A549 (cell line): ENCODE measurements around the gene UBE2D4.

ENCODE experiments used
- EP300 ChIP-seq, 2 experiments: fragments of >200 bp; sonication (Bioruptor Twin); formaldehyde crosslinking; IDR thresholded peaks; 2 replicates in 1 of 2; 3 replicates in 1 of 2; pipeline ENCODE4 v1.6.1; 2016 to 2017
- TF ChIP-seq, protein P1 (sequence below): fragments of >200 bp; sonication (Bioruptor Twin); formaldehyde crosslinking; IDR thresholded peaks from 3 replicates; pipeline ENCODE4 v1.5.1; 2016

DNA sequence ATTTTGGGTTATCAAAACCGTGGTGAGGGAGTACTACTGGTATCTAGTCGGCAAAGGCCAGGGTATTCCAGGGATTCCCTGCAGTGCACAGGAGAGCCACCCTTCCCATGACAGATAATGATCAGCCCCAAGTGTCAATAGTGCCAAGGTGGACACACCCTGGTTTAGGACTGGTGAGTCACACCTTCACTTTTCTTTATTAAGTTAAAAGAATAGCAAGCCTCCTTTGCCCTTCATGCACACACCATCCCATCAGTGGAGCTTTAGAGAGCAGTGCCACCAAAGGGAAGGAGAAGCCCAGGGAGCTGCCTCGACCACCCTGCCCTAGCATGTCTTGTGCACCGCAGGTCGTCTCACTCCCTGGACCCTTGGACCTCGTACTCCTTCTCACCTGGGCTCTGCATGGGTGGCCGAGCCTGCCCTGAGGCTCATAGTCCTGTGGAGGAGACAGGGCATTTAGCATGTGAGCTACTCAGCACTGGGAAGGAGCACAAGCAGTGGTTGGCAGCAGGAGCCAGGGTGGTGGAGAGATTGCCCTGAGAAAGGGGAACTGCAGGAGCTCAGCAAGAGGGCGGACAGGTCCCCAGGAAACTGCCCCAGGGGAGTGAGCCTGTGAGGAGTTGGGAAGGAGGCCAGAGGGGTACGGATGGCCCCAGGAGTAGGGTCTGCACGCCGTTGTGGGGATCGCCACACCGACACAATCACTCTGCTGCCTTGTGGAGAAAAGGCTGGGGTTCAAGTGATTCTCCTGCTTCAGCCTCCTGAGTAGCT, 17.4 kb downstream of the UBE2D4 start:
- TF ChIP-seq, protein P1, sequence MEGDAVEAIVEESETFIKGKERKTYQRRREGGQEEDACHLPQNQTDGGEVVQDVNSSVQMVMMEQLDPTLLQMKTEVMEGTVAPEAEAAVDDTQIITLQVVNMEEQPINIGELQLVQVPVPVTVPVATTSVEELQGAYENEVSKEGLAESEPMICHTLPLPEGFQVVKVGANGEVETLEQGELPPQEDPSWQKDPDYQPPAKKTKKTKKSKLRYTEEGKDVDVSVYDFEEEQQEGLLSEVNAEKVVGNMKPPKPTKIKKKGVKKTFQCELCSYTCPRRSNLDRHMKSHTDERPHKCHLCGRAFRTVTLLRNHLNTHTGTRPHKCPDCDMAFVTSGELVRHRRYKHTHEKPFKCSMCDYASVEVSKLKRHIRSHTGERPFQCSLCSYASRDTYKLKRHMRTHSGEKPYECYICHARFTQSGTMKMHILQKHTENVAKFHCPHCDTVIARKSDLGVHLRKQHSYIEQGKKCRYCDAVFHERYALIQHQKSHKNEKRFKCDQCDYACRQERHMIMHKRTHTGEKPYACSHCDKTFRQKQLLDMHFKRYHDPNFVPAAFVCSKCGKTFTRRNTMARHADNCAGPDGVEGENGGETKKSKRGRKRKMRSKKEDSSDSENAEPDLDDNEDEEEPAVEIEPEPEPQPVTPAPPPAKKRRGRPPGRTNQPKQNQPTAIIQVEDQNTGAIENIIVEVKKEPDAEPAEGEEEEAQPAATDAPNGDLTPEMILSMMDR = no peak
- no peak for TF ChIP-seq EP300 (IDR thresholded peaks at IDR 0.05)
